Measurements from ENCODE around the gene CTNS.

CTNS gene

GRCh38 chr17:3663102-3664011, 26.8 kb downstream of the CTNS start:
- Mint-ChIP-seq H3K4me3 (no peak overlapping the region), H3K27ac (no peak overlapping the region), H3K9me3 (no peaks in the 10 kb centered on the region), H3K4me1 (ENCODE audit: low read depth) (peaks cover 5% of the 10 kb centered on the region), H3K36me3 (ENCODE audit: low read depth) (no peaks in the 10 kb centered on the region), H3K27me3 (no peaks in the 10 kb centered on the region)

DNA sequence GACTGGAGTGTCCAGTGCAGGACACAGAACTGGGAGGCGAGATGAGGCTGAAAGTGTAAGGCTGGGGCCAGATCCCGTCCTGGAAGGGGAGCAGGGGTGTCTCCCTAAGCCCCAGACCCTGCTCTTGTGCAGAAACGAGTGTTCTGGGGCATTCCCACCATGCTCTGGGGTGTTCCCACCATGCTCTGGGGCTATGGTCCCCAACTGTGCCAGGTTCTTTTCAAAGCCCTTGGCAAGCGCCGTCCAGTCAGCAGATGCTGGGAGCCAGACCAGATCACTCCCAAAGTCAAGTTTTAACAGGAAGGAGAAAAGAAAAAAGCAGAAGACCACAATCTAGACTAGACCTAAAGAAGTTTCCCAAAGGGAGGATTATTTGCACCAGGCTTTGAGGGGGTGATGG, 29.3 kb downstream of the CTNS start:
- Mint-ChIP-seq H3K9me3 (no peaks in the 10 kb centered on the region), H3K4me3 (no peak overlapping the region), H3K27me3 (no peaks in the 10 kb centered on the region), H3K27ac (no peak overlapping the region), H3K4me1 (ENCODE audit: low read depth) (peaks cover 20% of the 10 kb centered on the region), H3K36me3 (ENCODE audit: low read depth) (peaks cover 8% of the 10 kb centered on the region)

GRCh38 chr17:3666516-3666915, 30.0 kb downstream of the CTNS start:
- no peak overlapping the region for H3K4me3 Mint-ChIP-seq
- H3K36me3 Mint-ChIP-seq (ENCODE audit: low read depth), result peaks cover 9% of the 10 kb centered on the region
- no peaks in the 10 kb centered on the region for H3K27me3 Mint-ChIP-seq
- H3K27ac Mint-ChIP-seq, result no peak overlapping the region
- peaks cover 22% of the 10 kb centered on the region for H3K4me1 Mint-ChIP-seq (ENCODE audit: low read depth)
- no peaks in the 10 kb centered on the region for H3K9me3 Mint-ChIP-seq

DNA sequence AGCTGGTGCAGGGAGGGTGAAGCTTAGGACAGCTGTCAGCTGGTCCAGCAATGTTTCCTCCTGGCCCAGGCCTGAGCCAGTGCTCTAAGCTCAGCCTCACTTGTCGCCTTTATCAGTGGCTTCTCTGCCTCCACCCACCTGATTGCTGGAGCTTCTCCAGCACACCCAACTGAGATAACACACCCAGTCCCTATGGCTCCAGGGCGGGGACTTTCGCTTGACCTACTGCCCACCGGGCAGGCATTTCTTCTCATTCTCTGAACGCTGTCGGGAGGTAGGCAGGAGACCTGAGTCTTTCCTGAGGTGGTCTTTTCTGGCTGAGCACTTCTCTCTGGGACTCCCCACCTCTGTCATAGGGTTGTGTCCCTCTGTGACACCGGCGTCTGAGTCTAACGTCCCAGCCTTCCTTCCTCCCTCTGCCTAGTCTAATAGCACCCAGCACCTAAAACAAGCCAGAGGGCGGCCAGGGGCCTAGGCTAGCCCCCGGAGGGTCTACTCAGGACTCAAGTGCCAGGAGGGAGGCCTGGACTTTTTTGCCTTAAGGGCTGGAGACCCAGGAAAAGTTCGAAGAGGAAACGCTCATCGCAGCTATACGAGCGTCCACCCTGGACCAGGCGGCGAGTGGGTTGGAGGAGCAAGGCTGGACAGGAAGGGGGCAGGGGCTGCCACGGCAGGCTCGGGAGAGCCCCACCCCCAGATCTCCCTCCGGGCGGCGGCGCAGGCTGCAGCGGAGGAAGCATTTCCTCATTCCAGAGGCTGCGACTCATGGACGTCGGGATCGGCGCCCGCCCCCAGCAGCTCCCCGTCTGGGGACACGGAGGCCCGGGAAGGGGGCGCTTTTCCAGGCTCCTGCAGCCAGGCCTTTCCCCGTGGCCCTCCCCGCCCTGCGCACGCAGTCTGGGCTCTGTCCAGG, 31.1 kb downstream of the CTNS start:
- H3K4me3 Mint-ChIP-seq, result peak overlapping the region; percentile 94
- H3K9me3 Mint-ChIP-seq, result no peaks in the 10 kb centered on the region
- H3K27me3 Mint-ChIP-seq, result no peaks in the 10 kb centered on the region
- H3K27ac Mint-ChIP-seq, result peak overlapping the region; percentile 61
- H3K36me3 Mint-ChIP-seq (ENCODE audit: low read depth), result peaks cover 14% of the 10 kb centered on the region
- H3K4me1 Mint-ChIP-seq (ENCODE audit: low read depth), result peaks cover 25% of the 10 kb centered on the region

DNA sequence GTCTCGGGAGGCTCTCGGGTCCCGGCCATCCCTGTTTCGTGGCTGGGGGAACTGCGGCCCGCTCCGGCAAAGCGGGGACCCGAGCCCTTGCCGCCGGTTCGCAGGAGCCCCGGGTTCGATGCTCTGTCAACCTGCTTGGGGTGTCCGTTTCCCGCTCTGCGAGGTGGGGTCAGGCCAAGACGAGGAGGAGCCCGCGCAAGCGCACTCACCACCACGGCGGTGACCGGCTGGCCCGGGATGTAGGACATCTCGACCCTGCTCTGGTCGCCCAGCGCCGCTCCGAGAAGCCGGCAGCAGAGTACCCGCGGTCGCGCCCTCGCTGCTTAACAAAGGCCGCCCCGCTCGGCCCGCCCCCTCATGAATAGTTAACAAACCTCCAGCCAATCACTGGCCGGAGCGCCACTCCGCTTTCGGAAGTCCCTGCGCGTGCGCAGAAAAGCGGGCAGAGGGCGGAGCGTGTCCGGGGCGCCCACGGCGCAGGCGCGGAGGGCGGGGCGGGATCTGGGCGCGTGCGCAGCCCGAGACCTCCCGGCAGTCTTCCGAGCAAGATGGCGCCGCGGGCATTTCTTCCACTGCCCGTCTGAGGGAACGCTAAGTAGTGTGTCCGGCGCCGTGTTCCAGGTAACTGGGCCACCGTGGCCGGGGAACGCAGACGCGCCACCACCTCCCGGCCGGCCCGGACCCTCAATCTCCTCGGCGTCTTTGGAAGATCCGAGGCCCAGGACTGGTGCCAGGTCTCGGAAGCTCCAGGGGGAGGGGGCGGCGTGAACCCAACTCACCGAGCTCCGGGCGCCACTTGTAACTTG, 31.9 kb downstream of the CTNS start, which contains the start of the genes EMC6 and TAX1BP3:
TSS of gene EMC6 (plus strand) at position 534 of the 806 bp plus-strand sequence. CDS start 335 bp downstream, outside the sequence.
TSS of gene TAX1BP3 (minus strand) at position 300 of the 806 bp plus-strand sequence. CDS start at position 248, 52 bp downstream.
- no peaks in the 10 kb centered on the region for H3K9me3 Mint-ChIP-seq
- peaks cover 25% of the 10 kb centered on the region for H3K4me1 Mint-ChIP-seq (ENCODE audit: low read depth)
- peaks cover 14% of the 10 kb centered on the region for H3K36me3 Mint-ChIP-seq (ENCODE audit: low read depth)
- H3K27me3 Mint-ChIP-seq, result no peaks in the 10 kb centered on the region
- peak within 1 kb of the TSS; percentile 94 for H3K27ac Mint-ChIP-seq
- H3K4me3 Mint-ChIP-seq, result peak within 1 kb of the TSS; percentile 94

GRCh38 chr17:3669085-3669347, 32.5 kb downstream of the CTNS start:
- Mint-ChIP-seq H3K4me1 (ENCODE audit: low read depth) (peaks cover 25% of the 10 kb centered on the region), H3K27ac (peak overlapping the region; percentile 94), H3K27me3 (no peaks in the 10 kb centered on the region), H3K4me3 (peak overlapping the region; percentile 94), H3K36me3 (ENCODE audit: low read depth) (peaks cover 14% of the 10 kb centered on the region), H3K9me3 (no peaks in the 10 kb centered on the region)

GRCh38 chr17:3669548-3669947, 33.0 kb downstream of the CTNS start:
- Mint-ChIP-seq H3K27me3 (no peaks in the 10 kb centered on the region), H3K4me3 (peak overlapping the region; percentile 94), H3K27ac (peak overlapping the region; percentile 94), H3K9me3 (no peaks in the 10 kb centered on the region), H3K4me1 (ENCODE audit: low read depth) (peaks cover 25% of the 10 kb centered on the region), H3K36me3 (ENCODE audit: low read depth) (peaks cover 14% of the 10 kb centered on the region)

- H3K4me1 Mint-ChIP-seq (ENCODE audit: low read depth), result peaks cover 21% of the 10 kb centered on the region
- peaks cover 14% of the 10 kb centered on the region for H3K36me3 Mint-ChIP-seq (ENCODE audit: low read depth)
- H3K9me3 Mint-ChIP-seq, result no peaks in the 10 kb centered on the region
- H3K27ac Mint-ChIP-seq, result no peak overlapping the region
- no peaks in the 10 kb centered on the region for H3K27me3 Mint-ChIP-seq
- no peak overlapping the region for H3K4me3 Mint-ChIP-seq
Measured at GRCh38 chr17:3672571-3672970, 36.0 kb downstream of the CTNS start.

DNA sequence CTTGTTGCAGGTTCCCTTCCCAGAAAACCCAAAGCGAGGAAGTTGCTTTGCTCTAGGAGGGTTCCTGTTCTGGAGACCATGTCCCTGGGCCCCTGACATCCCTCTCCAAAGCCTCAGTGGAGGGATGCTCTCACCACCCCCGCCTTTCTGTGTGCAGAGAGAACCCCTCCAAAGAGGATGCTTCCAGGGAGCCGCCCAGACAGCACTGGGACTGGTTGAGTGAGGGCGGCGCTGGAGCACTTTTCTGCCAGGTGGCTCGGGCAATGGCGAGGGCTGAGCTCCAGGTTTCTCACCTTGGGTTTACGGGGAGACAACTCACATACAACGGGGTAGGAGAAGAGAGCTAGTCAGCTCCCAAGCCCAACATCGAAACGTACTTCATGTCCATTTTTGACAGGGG, 39.3 kb downstream of the CTNS start:
- H3K36me3 Mint-ChIP-seq (ENCODE audit: low read depth), result peaks cover 5% of the 10 kb centered on the region
- H3K27ac Mint-ChIP-seq, result no peak overlapping the region
- H3K4me3 Mint-ChIP-seq, result no peak overlapping the region
- no peaks in the 10 kb centered on the region for H3K27me3 Mint-ChIP-seq
- no peaks in the 10 kb centered on the region for H3K9me3 Mint-ChIP-seq
- H3K4me1 Mint-ChIP-seq (ENCODE audit: low read depth), result peaks cover 5% of the 10 kb centered on the region

- no peaks in the 10 kb centered on the region for H3K9me3 Mint-ChIP-seq
- peaks cover 3% of the 10 kb centered on the region for H3K36me3 Mint-ChIP-seq (ENCODE audit: low read depth)
- H3K27ac Mint-ChIP-seq, result no peak overlapping the region
- no peaks in the 10 kb centered on the region for H3K27me3 Mint-ChIP-seq
- H3K4me3 Mint-ChIP-seq, result no peak overlapping the region
- H3K4me1 Mint-ChIP-seq (ENCODE audit: low read depth), result peaks cover 4% of the 10 kb centered on the region
Measured at GRCh38 chr17:3678095-3678820, 41.7 kb downstream of the CTNS start.

- Mint-ChIP-seq H3K27me3 (no peaks in the 10 kb centered on the region), H3K36me3 (ENCODE audit: low read depth) (peaks cover 3% of the 10 kb centered on the region), H3K27ac (no peak overlapping the region)
Measured at GRCh38 chr17:3678821-3679530, 42.4 kb downstream of the CTNS start.

DNA sequence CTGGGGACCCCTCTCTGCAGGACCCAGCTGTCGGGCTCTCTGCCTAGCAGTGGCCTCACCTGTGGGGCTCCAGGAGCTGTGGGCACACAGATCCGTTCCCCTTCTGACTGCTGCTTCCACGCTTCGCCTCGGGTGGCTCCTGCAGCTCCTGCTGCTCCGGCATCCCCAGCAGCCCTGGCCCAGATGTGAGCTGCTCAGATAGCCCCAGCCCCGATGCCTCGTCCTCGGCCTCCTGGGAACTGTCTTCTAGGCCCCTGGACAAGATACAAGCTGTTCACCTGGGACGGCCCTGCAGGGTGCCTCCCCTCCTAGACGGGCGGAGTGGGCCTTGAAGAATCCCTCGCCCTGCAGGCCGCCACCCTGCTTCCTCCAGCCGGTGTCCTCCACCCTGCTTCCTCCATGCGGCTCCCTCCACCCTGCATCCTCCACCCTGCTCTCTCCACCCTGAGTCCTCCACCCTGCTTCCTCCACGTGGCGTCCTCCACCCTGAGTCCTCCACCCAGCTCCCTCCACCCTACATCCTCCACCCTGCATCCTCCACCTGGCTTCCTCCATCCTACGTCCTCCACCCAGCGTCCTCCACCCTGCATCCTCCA, 43.1 kb downstream of the CTNS start:
- no peak overlapping the region for H3K4me3 Mint-ChIP-seq
- H3K4me1 Mint-ChIP-seq (ENCODE audit: low read depth), result peaks cover 5% of the 10 kb centered on the region
- H3K27me3 Mint-ChIP-seq, result no peaks in the 10 kb centered on the region
- no peaks in the 10 kb centered on the region for H3K9me3 Mint-ChIP-seq
- no peak overlapping the region for H3K27ac Mint-ChIP-seq
- H3K36me3 Mint-ChIP-seq (ENCODE audit: low read depth), result peaks cover 3% of the 10 kb centered on the region

More at GRCh38 chr17:3678821-3679530, 42.4 kb downstream of the CTNS start:
- Mint-ChIP-seq H3K4me1 (ENCODE audit: low read depth) (peaks cover 5% of the 10 kb centered on the region), H3K4me3 (no peak overlapping the region), H3K9me3 (no peaks in the 10 kb centered on the region)

- Mint-ChIP-seq H3K36me3 (ENCODE audit: low read depth) (peaks cover 3% of the 10 kb centered on the region), H3K4me3 (no peak overlapping the region), H3K4me1 (ENCODE audit: low read depth) (peaks cover 5% of the 10 kb centered on the region), H3K27ac (no peak overlapping the region), H3K9me3 (no peaks in the 10 kb centered on the region), H3K27me3 (no peaks in the 10 kb centered on the region)
Measured at GRCh38 chr17:3681057-3681456, 44.5 kb downstream of the CTNS start.
